Measurements from ENCODE around the gene KCNH1.

Gene KCNH1

DNA sequence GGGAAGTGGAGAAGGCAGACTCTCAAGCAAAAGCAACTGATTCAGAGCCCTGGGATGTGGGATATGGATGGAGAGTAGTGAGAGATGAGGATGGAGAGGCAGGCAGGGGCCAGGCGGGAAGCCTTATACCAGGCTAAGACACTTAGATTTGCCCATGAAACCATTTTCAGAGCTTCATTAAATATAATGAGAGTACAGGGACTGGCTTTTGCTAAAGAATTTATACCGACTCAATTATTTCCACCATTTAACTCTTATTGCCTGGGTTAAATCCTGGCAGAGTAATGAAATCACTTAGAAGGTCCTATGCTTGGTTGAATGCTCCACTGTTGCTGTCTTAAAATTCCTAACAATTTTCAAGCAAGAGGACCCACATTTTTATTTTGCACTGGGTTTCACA lies 311.7 kb downstream of the KCNH1 start:
- TF ChIP-seq, protein P1, sequence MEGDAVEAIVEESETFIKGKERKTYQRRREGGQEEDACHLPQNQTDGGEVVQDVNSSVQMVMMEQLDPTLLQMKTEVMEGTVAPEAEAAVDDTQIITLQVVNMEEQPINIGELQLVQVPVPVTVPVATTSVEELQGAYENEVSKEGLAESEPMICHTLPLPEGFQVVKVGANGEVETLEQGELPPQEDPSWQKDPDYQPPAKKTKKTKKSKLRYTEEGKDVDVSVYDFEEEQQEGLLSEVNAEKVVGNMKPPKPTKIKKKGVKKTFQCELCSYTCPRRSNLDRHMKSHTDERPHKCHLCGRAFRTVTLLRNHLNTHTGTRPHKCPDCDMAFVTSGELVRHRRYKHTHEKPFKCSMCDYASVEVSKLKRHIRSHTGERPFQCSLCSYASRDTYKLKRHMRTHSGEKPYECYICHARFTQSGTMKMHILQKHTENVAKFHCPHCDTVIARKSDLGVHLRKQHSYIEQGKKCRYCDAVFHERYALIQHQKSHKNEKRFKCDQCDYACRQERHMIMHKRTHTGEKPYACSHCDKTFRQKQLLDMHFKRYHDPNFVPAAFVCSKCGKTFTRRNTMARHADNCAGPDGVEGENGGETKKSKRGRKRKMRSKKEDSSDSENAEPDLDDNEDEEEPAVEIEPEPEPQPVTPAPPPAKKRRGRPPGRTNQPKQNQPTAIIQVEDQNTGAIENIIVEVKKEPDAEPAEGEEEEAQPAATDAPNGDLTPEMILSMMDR (IDR thresholded peaks at IDR 0.05; ENCODE audit: low read depth, low read length) = no peak

GRCh38 chr1:210821615-210822014 lies 312.3 kb downstream of the KCNH1 start:
- TF ChIP-seq, protein P1 (IDR thresholded peaks at IDR 0.05; ENCODE audit: low read depth, low read length) = no peak
- DNase-seq (ENCODE audit: extremely low read depth, low read depth) = no peak

More for the DNA sequence above, 311.7 kb downstream of the KCNH1 start:
- DNase-seq (ENCODE audit: extremely low read depth, low read depth) = no peak

- TF ChIP-seq, protein P1 (IDR thresholded peaks at IDR 0.05; ENCODE audit: low read depth, low read length) = no peak
- no peak for DNase-seq (ENCODE audit: extremely low read depth, low read depth)
These were observed 314.7 kb downstream of the KCNH1 start for GRCh38 chr1:210819266-210819665.

DNA sequence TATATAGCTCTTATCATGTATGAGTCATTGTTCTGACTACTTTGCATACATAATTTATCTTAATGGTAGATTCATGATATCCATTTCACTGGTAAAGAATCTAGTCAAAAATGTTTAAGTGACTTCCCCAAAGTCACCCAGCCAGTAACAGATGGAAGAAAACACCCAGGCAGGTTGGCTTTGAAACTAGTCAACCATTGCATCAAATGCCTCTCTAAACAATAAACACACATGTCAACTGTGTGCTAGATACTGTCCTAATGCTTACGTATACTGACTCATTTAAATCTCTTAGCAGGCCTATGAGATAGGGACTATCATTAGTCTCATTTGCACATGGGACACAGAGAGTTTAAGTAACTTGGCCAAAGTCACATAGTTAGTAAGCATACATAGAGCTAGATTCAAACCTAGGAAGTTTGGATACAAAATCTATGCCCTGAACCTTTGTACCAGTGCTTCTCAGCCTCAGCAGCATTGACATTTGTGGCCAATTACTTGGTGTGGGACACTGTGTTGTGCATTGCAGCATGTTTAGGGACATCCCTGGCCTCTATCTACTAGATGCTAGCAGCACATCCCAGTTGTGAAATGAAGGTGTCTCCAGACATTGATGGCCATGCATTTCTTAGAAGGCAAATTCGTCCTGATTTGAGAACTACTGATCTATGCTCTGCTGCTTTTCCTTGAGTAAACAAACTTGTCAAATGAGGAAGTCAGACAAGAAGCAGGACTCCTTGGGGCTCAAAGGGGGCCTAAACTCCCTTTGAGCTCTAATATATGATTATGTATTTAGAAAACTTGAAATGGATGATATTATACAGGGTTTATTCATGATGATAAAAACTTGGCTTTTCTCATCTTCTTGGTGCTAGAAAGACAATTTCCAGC lies 316.3 kb downstream of the KCNH1 start:
- no peak for DNase-seq (ENCODE audit: extremely low read depth, low read depth)
- TF ChIP-seq, protein P1 (IDR thresholded peaks at IDR 0.05; ENCODE audit: low read depth, low read length) = no peak

GRCh38 chr1:210815641-210816550 lies 318.1 kb downstream of the KCNH1 start:
- TF ChIP-seq, protein P1 (IDR thresholded peaks at IDR 0.05; ENCODE audit: low read depth, low read length) = no peak
- DNase-seq (ENCODE audit: extremely low read depth, low read depth) = no peak

DNA sequence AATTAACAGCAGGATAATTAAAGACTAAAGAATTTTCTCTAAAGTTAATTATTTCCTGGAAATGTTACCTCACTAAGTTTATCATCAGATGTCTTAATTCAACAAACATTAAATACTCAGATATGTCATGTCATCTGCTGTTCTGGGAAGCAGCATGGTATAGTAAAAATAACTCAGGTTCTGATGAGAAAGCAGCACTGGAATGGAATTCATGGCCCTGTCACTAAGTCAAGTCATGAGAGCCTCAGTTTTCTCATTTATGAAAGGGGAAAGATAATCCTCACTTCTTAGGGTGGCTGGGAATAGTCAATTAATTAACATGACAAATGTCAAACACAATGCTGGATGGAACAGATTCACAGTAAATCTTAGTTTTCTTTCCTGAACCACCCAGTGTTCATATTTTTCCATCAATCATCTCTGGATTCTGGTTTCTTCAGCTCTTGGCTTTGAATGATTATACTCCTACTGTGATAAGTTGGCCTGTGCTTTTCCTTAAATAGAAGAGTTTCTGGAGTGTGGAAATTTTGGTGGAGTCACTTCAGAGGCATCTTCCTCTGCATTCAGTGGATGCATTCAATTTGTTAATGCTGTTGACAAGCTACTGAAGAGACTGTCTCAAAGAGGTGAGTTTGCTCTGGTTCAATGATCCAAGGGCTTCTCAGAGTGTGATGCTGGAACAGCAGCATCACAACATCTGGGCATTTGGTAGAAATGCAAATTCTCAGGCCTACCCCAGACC lies 319.4 kb downstream of the KCNH1 start:
- DNase-seq (ENCODE audit: extremely low read depth, low read depth) = no peak
- TF ChIP-seq, protein P1 (IDR thresholded peaks at IDR 0.05; ENCODE audit: low read depth, low read length) = no peak

Measured in AG09319 (cell line).